Activated CD4-positive, alpha-beta T cell treated with anti-CD3 and anti-CD28 coated beads, Interleukin-2, amount 50 U/mL, for 1 hour (primary cell): ENCODE measurements around the gene C19orf47.

Experiments used
- DNase-seq: peaks from one replicate; pipeline ENCODE4 v3.0.0-alpha.2; 2020

C19orf47 gene

GRCh38 chr19:40313229-40313983 lies 34.8 kb downstream of the C19orf47 start:
- no peak for DNase-seq

- no peak for DNase-seq
Observed at GRCh38 chr19:40312533-40312932, 35.7 kb downstream of the C19orf47 start.

- no peak for DNase-seq
Observed at GRCh38 chr19:40309666-40310065, 38.5 kb downstream of the C19orf47 start.

GRCh38 chr19:40305403-40305802 lies 42.8 kb downstream of the C19orf47 start:
- peak; percentile 73 for DNase-seq

GRCh38 chr19:40304306-40304705 lies 43.9 kb downstream of the C19orf47 start:
- no peak for DNase-seq

- no peak for DNase-seq
Observed at GRCh38 chr19:40303765-40304164, 44.4 kb downstream of the C19orf47 start.

GRCh38 chr19:40302224-40303011 lies 45.8 kb downstream of the C19orf47 start:
- DNase-seq, result no peak

GRCh38 chr19:40300668-40301067 lies 47.5 kb downstream of the C19orf47 start:
- no peak for DNase-seq

- no peak for DNase-seq
Observed at GRCh38 chr19:40298026-40298425, 50.2 kb downstream of the C19orf47 start.

- DNase-seq, result no peak
Observed at GRCh38 chr19:40294560-40294959, 53.6 kb downstream of the C19orf47 start.

- no peak for DNase-seq
Observed at GRCh38 chr19:40286971-40287421, 61.2 kb downstream of the C19orf47 start.

- DNase-seq, result no peak
Observed at GRCh38 chr19:40286235-40286970, 61.8 kb downstream of the C19orf47 start.

- DNase-seq, result peak; percentile 96
Observed at GRCh38 chr19:40285353-40286234, 62.6 kb downstream of the C19orf47 start.

GRCh38 chr19:40284501-40285352 lies 63.5 kb downstream of the C19orf47 start, which contains the start of gene AKT2:
Gene AKT2 (minus strand): TSS chr19:40285345. CDS start chr19:40265267, 20,078 bp downstream.
- DNase-seq, result peak; percentile 68

GRCh38 chr19:40284251-40284500 lies 64.0 kb downstream of the C19orf47 start:
- DNase-seq, result no peak

- no peak for DNase-seq
Observed at GRCh38 chr19:40283414-40284250, 64.6 kb downstream of the C19orf47 start.

GRCh38 chr19:40282920-40283319 lies 65.3 kb downstream of the C19orf47 start:
- DNase-seq, result no peak

GRCh38 chr19:40282209-40282580 lies 66.0 kb downstream of the C19orf47 start:
- no peak for DNase-seq

- no peak for DNase-seq
Observed at GRCh38 chr19:40281381-40282208, 66.6 kb downstream of the C19orf47 start.
